IMR-90 (cell line): ENCODE results near the gene UNC5B. TPM values are rescaled to one million over a fixed set of nuclear protein-coding genes. Genes with fewer than 3 reads are reported as not detected.

ENCODE experiments used
- ATAC-seq: fragments of 200-7000 bp; cut with Tn5 transposase; 2 replicates; pipeline ENCODE4 v1.9.1; 2020; ENCODE audit warnings: low read depth, mild to moderate bottlenecking, moderate library complexity
- BruUV-seq: library from RNA; stranded (reverse); fragments of 400-500 nt; replicated peaks from 2 replicates; lab custom pipeline; 2021; lab: Mats Ljungman, UMichigan
- CTCF ChIA-PET: fragments of 300-600 bp; formaldehyde crosslinking; extraction: SDS; loops from one replicate; lab custom pipeline; 2021; ENCODE audit warnings: antibody characterized with exemption; lab: Yijun Ruan, JAX
- POLR2A ChIA-PET: fragments of 300-600 bp; sonication (Branson Sonifier 250); formaldehyde crosslinking; loops from one replicate; lab custom pipeline; 2022; ENCODE audit warnings: antibody characterized with exemption; ENCODE audit not compliant: unreplicated experiment; lab: Charles Lee
- DNase-seq: peaks from one replicate; pipeline ENCODE4 v3.0.0; 2013
- H2AFZ ChIP-seq: replicated peaks from 2 replicates; pipeline ENCODE3; 2013; ENCODE audit warnings: low read length, mild to moderate bottlenecking; ENCODE audit not compliant: poor library complexity
- H2AK5ac ChIP-seq: 2 replicates; pipeline ENCODE4 v1.6.1; 2013; ENCODE audit warnings: low read depth, low read length, inconsistent platforms
- H2AK9ac ChIP-seq: replicated peaks from 2 replicates; pipeline ENCODE3; 2013; ENCODE audit warnings: mild to moderate bottlenecking, low read depth, low read length, moderate library complexity; ENCODE audit not compliant: poor library complexity
- H2BK120ac ChIP-seq: 2 replicates; pipeline ENCODE4 v1.6.1; 2013; ENCODE audit warnings: low read depth, low read length, inconsistent platforms
- H2BK15ac ChIP-seq: 3 replicates; pipeline ENCODE4 v1.6.1; 2013; ENCODE audit warnings: low read depth, low read length, inconsistent platforms
- H2BK20ac ChIP-seq: 2 replicates; pipeline ENCODE4 v1.6.1; 2013; ENCODE audit warnings: low read depth, mild to moderate bottlenecking, inconsistent platforms, low read length, moderate library complexity
- H2BK5ac ChIP-seq: 2 replicates; pipeline ENCODE4 v1.6.1; 2013; ENCODE audit warnings: mild to moderate bottlenecking, low read depth, low read length, inconsistent platforms; ENCODE audit not compliant: poor library complexity, severe bottlenecking
- H3K14ac ChIP-seq: replicated peaks from 2 replicates; pipeline ENCODE4 v1.6.1; 2013; ENCODE audit warnings: low read depth, low read length, inconsistent platforms
- H3K18ac ChIP-seq: 2 replicates; pipeline ENCODE4 v1.6.1; 2013; ENCODE audit warnings: low read depth, low read length, control low read depth
- H3K23ac ChIP-seq: 2 replicates; pipeline ENCODE4 v1.6.1; 2013; ENCODE audit warnings: low read depth, low read length, inconsistent platforms
- H3K27ac ChIP-seq: 2 replicates; pipeline ENCODE4 v1.5.1; 2013; ENCODE audit warnings: mild to moderate bottlenecking, control low read depth, low read length; ENCODE audit not compliant: insufficient read depth
- H3K27me3 ChIP-seq: 2 replicates; pipeline ENCODE4 v1.6.1; 2013; ENCODE audit warnings: low read length; ENCODE audit not compliant: control insufficient read depth, insufficient read depth
- H3K36me3 ChIP-seq: 2 replicates; pipeline ENCODE4 v1.6.1; 2013; ENCODE audit warnings: low read length, mixed read lengths; ENCODE audit not compliant: control insufficient read depth, insufficient read depth
- H3K4ac ChIP-seq: 2 replicates; pipeline ENCODE4 v1.6.1; 2013; ENCODE audit warnings: low read depth, low read length, inconsistent platforms
- H3K4me1 ChIP-seq: 2 replicates; pipeline ENCODE4 v1.6.1; 2013; ENCODE audit warnings: low read length, mixed read lengths; ENCODE audit not compliant: control insufficient read depth, insufficient read depth
- H3K4me2 ChIP-seq: 2 replicates; pipeline ENCODE4 v1.6.1; 2013; ENCODE audit warnings: low read depth, mild to moderate bottlenecking, control low read depth, low read length, moderate library complexity
- H3K4me3 ChIP-seq: 2 replicates; pipeline ENCODE4 v1.5.1; 2013; ENCODE audit warnings: low read depth, mild to moderate bottlenecking, control low read depth, low read length, moderate library complexity; ENCODE audit not compliant: insufficient read depth
- H3K56ac ChIP-seq: 2 replicates; pipeline ENCODE4 v1.6.1; 2013; ENCODE audit warnings: low read length, inconsistent platforms; ENCODE audit not compliant: insufficient read depth; ENCODE audit errors: extremely low read depth
- H3K79me1 ChIP-seq, 2 experiments: 2 replicates each; pipeline ENCODE4 v1.6.1; 2013; ENCODE audit warnings: low read length in 2 of 2, inconsistent platforms in 1 of 2, low read depth in 1 of 2
- H3K9ac ChIP-seq: 2 replicates; pipeline ENCODE4 v1.6.1; 2013; ENCODE audit warnings: low read depth, low read length, control low read depth
- H3K9me1 ChIP-seq: 2 replicates; pipeline ENCODE4 v1.6.1; 2013; ENCODE audit warnings: low read length, inconsistent platforms; ENCODE audit not compliant: insufficient read depth
- H3K9me3 ChIP-seq: 2 replicates; pipeline ENCODE4 v1.6.1; 2013; ENCODE audit warnings: low read length; ENCODE audit not compliant: control insufficient read depth, insufficient read depth
- H4K20me1 ChIP-seq: 2 replicates; pipeline ENCODE4 v1.6.1; 2013; ENCODE audit warnings: low read length, inconsistent platforms; ENCODE audit not compliant: insufficient read depth
- H4K5ac ChIP-seq: 2 replicates; pipeline ENCODE4 v1.6.1; 2013; ENCODE audit warnings: mild to moderate bottlenecking, low read depth, low read length, control low read depth
- H4K8ac ChIP-seq, 2 experiments: 2 replicates each; pipeline ENCODE4 v1.6.1; 2013; ENCODE audit warnings: low read depth in 2 of 2, low read length in 2 of 2, control low read depth in 1 of 2, inconsistent platforms in 1 of 2
- H4K91ac ChIP-seq: 2 replicates; pipeline ENCODE4 v1.6.1; 2013; ENCODE audit warnings: low read depth, low read length, inconsistent platforms; ENCODE audit not compliant: insufficient read depth
- BHLHE40 ChIP-seq: fragments of 150-350 bp; IDR thresholded peaks from 2 replicates; pipeline ENCODE4 v1.6.1; 2016; ENCODE audit warnings: mild to moderate bottlenecking, low read depth, low read length
- CEBPB ChIP-seq: IDR thresholded peaks from 2 replicates; pipeline ENCODE4 v1.6.1; 2012; ENCODE audit warnings: low read depth, low read length, improper control_type of control experiment
- CHD1 ChIP-seq: IDR thresholded peaks from 2 replicates; pipeline ENCODE4 v1.6.1; 2012; ENCODE audit warnings: low read depth, low read length, improper control_type of control experiment
- CTCF ChIP-seq: conservative IDR thresholded peaks from 2 replicates; pipeline ENCODE4 v1.5.1; 2012; ENCODE audit warnings: mild to moderate bottlenecking, low read depth, low read length, improper control_type of control experiment
- ELK1 ChIP-seq: fragments of 150-350 bp; IDR thresholded peaks from 2 replicates; pipeline ENCODE4 v1.6.1; 2016; ENCODE audit warnings: low read depth, mild to moderate bottlenecking, low read length, moderate library complexity, borderline replicate concordance
- FOS ChIP-seq: fragments of 150-350 bp; IDR thresholded peaks from 2 replicates; pipeline ENCODE4 v1.6.1; 2016; ENCODE audit warnings: low read depth, low read length
- MAFK ChIP-seq: IDR thresholded peaks from 2 replicates; pipeline ENCODE4 v1.6.1; 2012; ENCODE audit warnings: low read depth, low read length, improper control_type of control experiment
- MAZ ChIP-seq: IDR thresholded peaks from 2 replicates; pipeline ENCODE4 v1.6.1; 2012; ENCODE audit warnings: low read depth, mild to moderate bottlenecking, low read length, improper control_type of control experiment, moderate library complexity, borderline replicate concordance
- MXI1 ChIP-seq: IDR thresholded peaks from 2 replicates; pipeline ENCODE4 v1.6.1; 2012; ENCODE audit warnings: low read depth, mild to moderate bottlenecking, low read length, moderate library complexity, borderline replicate concordance
- NFE2L2 ChIP-seq: fragments of 150-350 bp; IDR thresholded peaks from 2 replicates; pipeline ENCODE4 v1.6.1; 2016; ENCODE audit warnings: low read depth, mild to moderate bottlenecking, low read length
- POLR2A ChIP-seq: IDR thresholded peaks from 2 replicates; pipeline ENCODE4 v1.6.1; 2012; ENCODE audit warnings: mild to moderate bottlenecking, low read depth, low read length
- RAD21 ChIP-seq: IDR thresholded peaks from 2 replicates; pipeline ENCODE4 v1.6.1; 2012; ENCODE audit warnings: low read length, improper control_type of control experiment
- RCOR1 ChIP-seq: IDR thresholded peaks from 2 replicates; pipeline ENCODE4 v1.6.1; 2012; ENCODE audit warnings: mild to moderate bottlenecking, low read length, improper control_type of control experiment; ENCODE audit not compliant: insufficient replicate concordance
- RFX5 ChIP-seq: IDR thresholded peaks from 2 replicates; pipeline ENCODE4 v1.8.0; 2012; ENCODE audit warnings: low read depth, mild to moderate bottlenecking, low read length, moderate library complexity
- SMC3 ChIP-seq: fragments of 150-350 bp; IDR thresholded peaks from 2 replicates; pipeline ENCODE4 v1.6.1; 2016; ENCODE audit warnings: low read depth, mild to moderate bottlenecking, antibody characterized with exemption, low read length, moderate library complexity
- USF2 ChIP-seq: fragments of 150-350 bp; IDR thresholded peaks from 2 replicates; pipeline ENCODE4 v1.6.1; 2017; ENCODE audit warnings: mild to moderate bottlenecking, antibody characterized with exemption, low read length, low read depth
- WGBS, 2 experiments: methylation state at CpG; one replicate each; pipeline versions ENCODE4 v1.1.5 to v1.1.7; 2013; ENCODE audit warnings: missing lambda C conversion rate in 2 of 2; ENCODE audit not compliant: insufficient read length in 1 of 2; ENCODE audit errors: extremely low coverage in 2 of 2; 5-methylcytosine and 5-hydroxymethylcytosine counted together
- dilution Hi-C: fragments of 300-500 bp; cut with HindIII; formaldehyde crosslinking; loops from one replicate; pipeline ENCODE4 v1.14.3; 2018; ENCODE audit warnings: low sequenced_read_pairs; ENCODE audit not compliant: unreplicated experiment
- in situ Hi-C: fragments of 300-500 bp; cut with MboI; formaldehyde crosslinking; loops from 3 replicates; pipeline ENCODE4 v1.14.3; 2019; ENCODE audit warnings: low sequenced_read_pairs, inconsistent platforms, mixed read lengths
- intact Hi-C: fragments of 100-400 bp; cut with micrococcal nuclease; formaldehyde crosslinking; loops from 2 replicates; pipeline ENCODE4 v1.10.0; 2022
- polyA plus RNA-seq, 3 experiments: library from polyadenylated mRNA; depleted of rRNA; stranded (reverse); fragments of >200 nt; gene quantifications; 2 replicates each; pipeline ENCODE4 v1.2.3, GENCODE V29; 2012; ENCODE audit warnings: low replicate concordance in 1 of 3
- total RNA-seq: library from RNA; depleted of rRNA; stranded (reverse); fragments of >200 nt; gene quantifications from 2 replicates; pipeline ENCODE4 v1.2.3, GENCODE V29; 2012

Gene UNC5B
- total and polyA plus RNA-seq, 2 of the 4 experiments (the other 2 are of a cell fraction): 1.6 to 4.2 TPM

- no peak for DNase-seq
- no peaks in the 10 kb centered on the region for H3K79me1 ChIP-seq
- H3K4ac ChIP-seq: no peak overlapping the region
- H4K8ac ChIP-seq: no peak overlapping the region
- no peaks in the 10 kb centered on the region for H4K20me1 ChIP-seq
- no peak overlapping the region for H4K5ac ChIP-seq
- ATAC-seq: no peak
- H3K9me1 ChIP-seq: no peaks in the 10 kb centered on the region
- H3K36me3 ChIP-seq: no peaks in the 10 kb centered on the region
- no TSS peak for BruUV-seq
- H2AFZ ChIP-seq: no peak overlapping the region
- no peak overlapping the region for H2AK5ac ChIP-seq
- no peak overlapping the region for H3K9ac ChIP-seq
- whole genome bisulfite sequencing, 2 experiments: 67% methylated on average over 3 of the region's 6 CpGs; no CpG with 5 or more reads in 1 of the 2 experiments
- H4K91ac ChIP-seq: no peak overlapping the region
- no peak for TF ChIP-seq NFE2L2
- TF ChIP-seq FOS: no peak
- TF ChIP-seq USF2: no peak
- no peak for TF ChIP-seq MAZ
- TF ChIP-seq RAD21: no peak
- TF ChIP-seq MAFK: no peak
- TF ChIP-seq CEBPB: no peak
- TF ChIP-seq SMC3: no peak
- no peak for TF ChIP-seq ELK1
- no peak for TF ChIP-seq CTCF
- no peak for TF ChIP-seq RCOR1
- no peak for TF ChIP-seq CHD1
- no peak for TF ChIP-seq POLR2A
- no peak for TF ChIP-seq BHLHE40
- no peak for TF ChIP-seq MXI1
- no peak for TF ChIP-seq RFX5
- no peaks in the 10 kb centered on the region for H3K9me3 ChIP-seq
- in situ Hi-C loops: no loop called here
- H3K14ac ChIP-seq: no peak overlapping the region; the same call in 1 of the 2 replicates
- H3K27ac ChIP-seq: no peak overlapping the region
- no peak overlapping the region for H2BK120ac ChIP-seq
- H2BK5ac ChIP-seq: no peak overlapping the region
- H3K56ac ChIP-seq: no peak overlapping the region
- intact Hi-C loops: no loop called here
- H3K23ac ChIP-seq: no peak overlapping the region
- POLR2A ChIA-PET: no interaction called here
- dilution Hi-C loops: no loop called here
- no peaks in the 10 kb centered on the region; the same call in 1 of the 2 replicates for H3K4me1 ChIP-seq
- no peak overlapping the region for H2BK15ac ChIP-seq
- H3K27me3 ChIP-seq: no peaks in the 10 kb centered on the region; the same call in 1 of the 2 replicates
- no peak overlapping the region for H2AK9ac ChIP-seq
- no peak overlapping the region for H2BK20ac ChIP-seq
- CTCF ChIA-PET: no interaction called here
- no peak overlapping the region for H3K4me3 ChIP-seq
- H3K4me2 ChIP-seq: no peak overlapping the region
- H3K18ac ChIP-seq: no peak overlapping the region
These were observed 124.3 kb downstream of the UNC5B start for GRCh38 chr10:71336632-71337031.
